ENCODE measurements around the gene QSOX1. TPM values are rescaled to one million over a fixed set of nuclear protein-coding genes. Genes with fewer than 3 reads are reported as not detected.

QSOX1 gene
- total and polyA plus RNA-seq, 2 donors (not counting 3 experiments of a cell fraction or from before 2014, with no cell fraction given): 256 to 415 TPM

DNA sequence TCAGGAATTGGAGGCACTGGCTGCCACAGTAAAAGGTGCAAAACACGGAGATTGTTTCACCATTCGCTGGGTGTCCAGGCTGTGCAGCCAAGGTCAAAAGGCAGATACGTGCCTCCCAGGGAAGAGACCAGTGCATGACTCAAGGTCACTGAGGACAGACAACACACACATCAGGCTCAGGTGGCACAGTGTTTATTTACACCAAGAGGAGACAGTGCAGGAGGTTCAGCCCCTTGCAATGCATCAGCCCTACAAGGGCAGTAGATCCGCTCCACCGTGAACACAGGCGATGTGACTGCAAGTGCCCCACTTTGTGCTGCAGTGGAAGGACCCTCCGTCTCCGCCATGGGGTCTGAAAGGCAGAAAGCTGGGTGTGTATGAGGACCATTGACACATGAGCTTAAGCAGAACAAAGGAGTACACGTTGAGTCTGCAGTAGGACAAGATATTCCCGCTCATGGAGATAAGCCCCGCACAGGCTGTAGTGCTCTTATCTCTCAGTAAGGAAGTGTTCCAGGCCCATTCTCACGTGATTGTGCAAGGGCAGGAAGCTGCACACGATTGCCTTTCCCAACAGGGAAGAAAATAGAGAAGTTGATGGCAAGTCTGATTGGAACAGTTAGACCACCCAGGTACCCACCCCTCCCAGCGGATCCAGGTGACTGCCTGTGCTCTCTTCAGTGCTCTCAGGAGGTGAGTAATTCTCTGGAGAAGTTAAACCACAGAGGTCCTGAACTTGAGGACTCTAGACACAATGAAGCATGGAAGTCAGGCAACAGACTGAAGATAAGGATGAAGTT lies 37.5 kb upstream of the QSOX1 start:
- Histone ChIP-seq H3K27ac (ENCODE audit: insufficient read depth, low read depth, low read length) (no peak overlapping the region), H3K36me3 (ENCODE audit: control insufficient read depth in 2 of 2, extremely low read depth in 1 of 2, insufficient read depth in 2 of 2, low read length in 2 of 2) (no peaks in the 10 kb centered on the region), H3K9me3 (replicated peaks; ENCODE audit: control insufficient read depth, insufficient read depth, low read length) (no peaks in the 10 kb centered on the region), H4K20me1 (replicated peaks; ENCODE audit: control insufficient read depth, extremely low read depth, insufficient read depth, low read length) (no peaks in the 10 kb centered on the region), H3K9me1 (replicated peaks; ENCODE audit: control insufficient read depth, extremely low read depth, insufficient read depth, low read length) (no peaks in the 10 kb centered on the region), H3K4me3 (replicated peaks in 1 of 3; ENCODE audit: insufficient read depth in 1 of 3, low read depth in 1 of 3, low read length in 3 of 3) (no peak overlapping the region), H3K4me2 (ENCODE audit: insufficient read depth, low read length) (no peak overlapping the region), H3K79me2 (ENCODE audit: control insufficient read depth, insufficient read depth, low read length) (no peaks in the 10 kb centered on the region), H3K27me3 (ENCODE audit: control insufficient read depth in 2 of 2, insufficient read depth in 2 of 2, low read length in 2 of 2) (no peaks in the 10 kb centered on the region), H2AFZ (ENCODE audit: low read depth, low read length) (no peak overlapping the region), H3K9ac (replicated peaks; ENCODE audit: extremely low read depth, insufficient read depth, low read length) (no peak overlapping the region), H3K4me1 (ENCODE audit: control insufficient read depth, extremely low read depth, insufficient read depth, low read length) (no peaks in the 10 kb centered on the region)
- no peak for DNase-seq (ENCODE audit: low read depth, low spot score)
- dilution Hi-C loops (cut with MboI; ENCODE audit: extremely low pct_ligation_motif_present, low sequenced_read_pairs) (no loop called here), intact Hi-C loops (cut with micrococcal nuclease) (no loop called here)
- TF ChIP-seq, protein P1, sequence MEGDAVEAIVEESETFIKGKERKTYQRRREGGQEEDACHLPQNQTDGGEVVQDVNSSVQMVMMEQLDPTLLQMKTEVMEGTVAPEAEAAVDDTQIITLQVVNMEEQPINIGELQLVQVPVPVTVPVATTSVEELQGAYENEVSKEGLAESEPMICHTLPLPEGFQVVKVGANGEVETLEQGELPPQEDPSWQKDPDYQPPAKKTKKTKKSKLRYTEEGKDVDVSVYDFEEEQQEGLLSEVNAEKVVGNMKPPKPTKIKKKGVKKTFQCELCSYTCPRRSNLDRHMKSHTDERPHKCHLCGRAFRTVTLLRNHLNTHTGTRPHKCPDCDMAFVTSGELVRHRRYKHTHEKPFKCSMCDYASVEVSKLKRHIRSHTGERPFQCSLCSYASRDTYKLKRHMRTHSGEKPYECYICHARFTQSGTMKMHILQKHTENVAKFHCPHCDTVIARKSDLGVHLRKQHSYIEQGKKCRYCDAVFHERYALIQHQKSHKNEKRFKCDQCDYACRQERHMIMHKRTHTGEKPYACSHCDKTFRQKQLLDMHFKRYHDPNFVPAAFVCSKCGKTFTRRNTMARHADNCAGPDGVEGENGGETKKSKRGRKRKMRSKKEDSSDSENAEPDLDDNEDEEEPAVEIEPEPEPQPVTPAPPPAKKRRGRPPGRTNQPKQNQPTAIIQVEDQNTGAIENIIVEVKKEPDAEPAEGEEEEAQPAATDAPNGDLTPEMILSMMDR (IDR thresholded peaks at IDR 0.05; ENCODE audit: extremely low read depth in 1 of 2, insufficient read depth in 1 of 2, low read depth in 1 of 2, low read length in 2 of 2): no peak
- TF ChIP-seq EZH2 (IDR thresholded peaks at IDR 0.05; ENCODE audit: borderline replicate concordance, low read depth, low read length, severe bottlenecking): no peak
- TF ChIP-seq POLR2AphosphoS5 (IDR thresholded peaks at IDR 0.05; ENCODE audit: insufficient read depth, low read depth, low read length): no peak
- TF ChIP-seq FOS (IDR thresholded peaks at IDR 0.05; ENCODE audit: borderline replicate concordance, insufficient read depth, low read length): no peak
- TF ChIP-seq, protein P2, sequence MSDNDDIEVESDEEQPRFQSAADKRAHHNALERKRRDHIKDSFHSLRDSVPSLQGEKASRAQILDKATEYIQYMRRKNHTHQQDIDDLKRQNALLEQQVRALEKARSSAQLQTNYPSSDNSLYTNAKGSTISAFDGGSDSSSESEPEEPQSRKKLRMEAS (IDR thresholded peaks at IDR 0.05; ENCODE audit: insufficient read depth, insufficient read length): no peak
- TF ChIP-seq POLR2A (IDR thresholded peaks at IDR 0.05; ENCODE audit: low read depth, low read length): no peak
- TF ChIP-seq MYC (IDR thresholded peaks at IDR 0.05; ENCODE audit: low read depth, low read length): no peak
- TF ChIP-seq JUN (IDR thresholded peaks at IDR 0.05; ENCODE audit: borderline replicate concordance, insufficient read depth, insufficient read length, low read depth): no peak
- TF ChIP-seq GATA2 (IDR thresholded peaks at IDR 0.05; ENCODE audit: insufficient read depth, insufficient read length, low read depth, low read length): no peak
- FAIRE-seq: no peak
- BruUV-seq (replicated peaks): no TSS peak
- ChIA-PET CTCF (interaction anchor here (1.5 kb wide), 1 partner anchor 16 kb away, joined by 4 read pairs; no protein-coding TSS in a partner anchor), POLR2A (no interaction called here)

All from endothelial cell of umbilical vein (primary cell).